HepG2 (cell line): Measurements from ENCODE around the gene CDC42EP1. TPM values are rescaled to one million over a fixed set of nuclear protein-coding genes. Genes with fewer than 3 reads are reported as not detected.

Source experiments
- CEBPG ChIP-seq: IDR thresholded peaks from 2 replicates; pipeline ENCODE4 v1.6.1; 2016
- CENPX ChIP-seq: sonication (generic); formaldehyde crosslinking; IDR thresholded peaks from 2 replicates; pipeline ENCODE4 v1.9.0; 2021; ENCODE audit warnings: mild to moderate bottlenecking, missing genetic modification reagents, moderate library complexity
- GABPB1 ChIP-seq: IDR thresholded peaks from 2 replicates; pipeline ENCODE4 v1.6.1; 2016; ENCODE audit warnings: mild to moderate bottlenecking, missing genetic modification reagents, moderate library complexity, missing compliant biosample characterization
- KAT2B ChIP-seq: fragments of 150-350 bp; IDR thresholded peaks from 2 replicates; pipeline ENCODE4 v1.6.1; 2014; ENCODE audit warnings: low read depth, low read length, borderline replicate concordance
- KAT8 ChIP-seq: IDR thresholded peaks from 2 replicates; pipeline ENCODE4 v1.6.1; 2016; ENCODE audit warnings: missing genetic modification reagents, missing compliant biosample characterization
- KLF11 ChIP-seq: IDR thresholded peaks from 2 replicates; pipeline ENCODE4 v1.6.1; 2016; ENCODE audit warnings: missing compliant biosample characterization
- NCOA1 ChIP-seq: sonication (generic); formaldehyde crosslinking; IDR thresholded peaks from 2 replicates; pipeline ENCODE4 v1.9.0; 2021; ENCODE audit warnings: missing genetic modification reagents
- REXO4 ChIP-seq: sonication (generic); formaldehyde crosslinking; IDR thresholded peaks from 2 replicates; pipeline ENCODE4 v1.8.0; 2022; ENCODE audit warnings: missing genetic modification reagents, mild to moderate bottlenecking, borderline replicate concordance
- RFX3 ChIP-seq: IDR thresholded peaks from 2 replicates; pipeline ENCODE4 v1.6.1; 2016; ENCODE audit warnings: missing biosample characterization, missing genetic modification reagents
- RXRA ChIP-seq: sonication (generic); formaldehyde crosslinking; IDR thresholded peaks from 2 replicates; pipeline ENCODE4 v1.5.1; 2020; ENCODE audit warnings: missing genetic modification reagents
- SKI ChIP-seq: fragments of 450-650 bp; IDR thresholded peaks from one replicate; pipeline ENCODE4 v1.6.1; 2018; ENCODE audit warnings: mild to moderate bottlenecking; ENCODE audit not compliant: partially characterized antibody
- SMC3 ChIP-seq: IDR thresholded peaks from 2 replicates; pipeline ENCODE4 v1.6.1; 2011; ENCODE audit warnings: low read length, improper control_type of control experiment
- THRA ChIP-seq: sonication (generic); formaldehyde crosslinking; IDR thresholded peaks from 2 replicates; pipeline ENCODE4 v1.4.0; 2020; ENCODE audit warnings: missing genetic modification reagents, borderline replicate concordance
- THYN1 ChIP-seq: sonication (generic); formaldehyde crosslinking; IDR thresholded peaks from 2 replicates; pipeline ENCODE4 v1.8.1; 2023; ENCODE audit warnings: low read depth, mild to moderate bottlenecking, moderate library complexity, missing genetic modification reagents, borderline replicate concordance
- YEATS2 ChIP-seq: sonication (generic); formaldehyde crosslinking; IDR thresholded peaks from 2 replicates; pipeline ENCODE4 v1.4.0; 2020; ENCODE audit warnings: missing genetic modification reagents, borderline replicate concordance
- ZBTB44 ChIP-seq: sonication (generic); formaldehyde crosslinking; IDR thresholded peaks from 2 replicates; pipeline ENCODE4 v1.4.0; 2020; ENCODE audit warnings: missing genetic modification reagents
- ZFP62 ChIP-seq: sonication (generic); formaldehyde crosslinking; IDR thresholded peaks from 2 replicates; pipeline ENCODE4 v1.4.0; 2020; ENCODE audit warnings: missing genetic modification reagents
- ZFP82 ChIP-seq: sonication (generic); formaldehyde crosslinking; IDR thresholded peaks from 2 replicates; pipeline ENCODE4 v1.5.1; 2020; ENCODE audit warnings: mild to moderate bottlenecking, missing genetic modification reagents, borderline replicate concordance
- ZNF275 ChIP-seq: sonication (generic); formaldehyde crosslinking; IDR thresholded peaks from 2 replicates; pipeline ENCODE4 v1.8.0; 2022; ENCODE audit warnings: missing genetic modification reagents, mild to moderate bottlenecking, inconsistent platforms, borderline replicate concordance
- ZNF3 ChIP-seq: IDR thresholded peaks from 2 replicates; pipeline ENCODE4 v1.7.0; 2017; ENCODE audit warnings: inconsistent platforms
- ZNF382 ChIP-seq: sonication (generic); formaldehyde crosslinking; IDR thresholded peaks from 2 replicates; pipeline ENCODE4 v1.5.0; 2020; ENCODE audit warnings: missing genetic modification reagents, mild to moderate bottlenecking, borderline replicate concordance
- ZNF451 ChIP-seq: sonication (generic); formaldehyde crosslinking; IDR thresholded peaks from 2 replicates; pipeline ENCODE4 v1.5.0; 2020; ENCODE audit warnings: mild to moderate bottlenecking, missing genetic modification reagents
- ZNF652 ChIP-seq: IDR thresholded peaks from 2 replicates; pipeline ENCODE4 v1.6.1; 2016; ENCODE audit warnings: low read depth, borderline replicate concordance
- ZNF816 ChIP-seq: sonication (generic); formaldehyde crosslinking; IDR thresholded peaks from 2 replicates; pipeline ENCODE4 v1.8.0; 2022; ENCODE audit warnings: missing genetic modification reagents, mild to moderate bottlenecking, borderline replicate concordance
- ZNF839 ChIP-seq: sonication (generic); formaldehyde crosslinking; IDR thresholded peaks from 2 replicates; pipeline ENCODE4 v1.4.0; 2020; ENCODE audit warnings: missing genetic modification reagents, mild to moderate bottlenecking, borderline replicate concordance
- ZNF850 ChIP-seq: sonication (generic); formaldehyde crosslinking; conservative IDR thresholded peaks from 2 replicates; pipeline ENCODE4 v1.9.0; 2021; ENCODE audit warnings: mild to moderate bottlenecking, missing genetic modification reagents
- polyA plus RNA-seq, 8 experiments: library from polyadenylated mRNA; depleted of rRNA in 3 of 8; stranded (reverse) in 7 of 8; unstranded in 1 of 8; fragments of >200 nt; fragmentation: Illumina TruSeq in 4 of 8; extraction: Trizol in 4 of 8; gene quantifications; 2 replicates each; pipeline versions ENCODE4 v1.2.1 to v1.2.3, GENCODE V29; 2011 to 2016; ENCODE audit warnings: low read depth in 4 of 8, missing spikeins in 1 of 8, mixed read lengths in 1 of 8; ENCODE audit not compliant: insufficient read depth in 1 of 8
- total RNA-seq, 5 experiments: library from RNA; depleted of rRNA; stranded (reverse); fragments of >200 nt; fragmentation: Illumina TruSeq; extraction: Trizol; gene quantifications; 2 replicates each; pipeline ENCODE4 v1.2.3, GENCODE V29; 2016; ENCODE audit warnings: low read depth in 1 of 5

Gene CDC42EP1
- total and polyA plus RNA-seq, 2 of the 13 experiments (the other 11 are each of a cell fraction or from before 2014, with no cell fraction given), result 17.1 to 29.5 TPM

GRCh38 chr22:37607010-37607934 is 47.0 kb downstream of the CDC42EP1 start (continued):
- TF ChIP-seq THRA (CRISPR knock-in tag) (peak; percentile 82), ZFP62 (CRISPR knock-in tag) (no peak), KAT8 (CRISPR knock-in tag) (peak; percentile 68), KLF11 (CRISPR knock-in tag) (0 out of 2 replicates have a peak, but pooled peaks have one; percentile 27), SMC3 (peak; percentile 6; the same call in 1 of the 2 replicates), ZNF816 (no peak), GABPB1 (CRISPR knock-in tag) (peak; percentile 77; the same call in 1 of the 2 replicates), YEATS2 (CRISPR knock-in tag) (peak; percentile 40; the same call in 1 of the 2 replicates), KAT2B (no peak), ZNF3 (CRISPR knock-in tag) (no peak), ZNF451 (CRISPR knock-in tag) (no peak), ZNF850 (no peak), ZNF652 (CRISPR knock-in tag) (peak; percentile 93), SKI (peak; percentile 16), ZNF275 (CRISPR knock-in tag) (no peak), ZNF839 (CRISPR knock-in tag) (no peak), CENPX (CRISPR knock-in tag) (no peak), RFX3 (CRISPR knock-in tag) (no peak), NCOA1 (CRISPR knock-in tag) (no peak), THYN1 (CRISPR knock-in tag) (no peak), REXO4 (no peak), ZNF382 (CRISPR knock-in tag) (no peak), RXRA (CRISPR knock-in tag) (peak; percentile 80), ZFP82 (CRISPR knock-in tag) (no peak), ZBTB44 (no peak), CEBPG (peak; percentile 50)
